Osteocyte (in vitro differentiated cells): Measurements from ENCODE around the gene FFAR2. TPM values are rescaled to one million over a fixed set of nuclear protein-coding genes. Genes with fewer than 3 reads are reported as not detected.

Experiments used
- DNase-seq: peaks from one replicate; pipeline ENCODE4 v3.0.0; 2021; ENCODE audit warnings: mixed read lengths; ENCODE audit not compliant: unreplicated experiment; ENCODE audit errors: extremely low spot score
- H3K27ac Mint-ChIP-seq: one replicate; pipeline ENCODE4 v1.8.0; 2021; ENCODE audit warnings: mild to moderate bottlenecking, mixed read lengths; ENCODE audit not compliant: unreplicated experiment
- H3K27me3 Mint-ChIP-seq: one replicate; pipeline ENCODE4 v1.8.0; 2021; ENCODE audit warnings: mixed read lengths; ENCODE audit not compliant: unreplicated experiment
- H3K36me3 Mint-ChIP-seq: one replicate; pipeline ENCODE4 v1.8.0; 2021; ENCODE audit warnings: mixed read lengths; ENCODE audit not compliant: unreplicated experiment
- H3K4me1 Mint-ChIP-seq: one replicate; pipeline ENCODE4 v1.8.0; 2021; ENCODE audit warnings: mixed read lengths; ENCODE audit not compliant: unreplicated experiment
- H3K4me3 Mint-ChIP-seq: one replicate; pipeline ENCODE4 v1.8.0; 2021; ENCODE audit warnings: mild to moderate bottlenecking, moderate library complexity, mixed read lengths; ENCODE audit not compliant: unreplicated experiment
- H3K9me3 Mint-ChIP-seq: one replicate; pipeline ENCODE4 v1.8.0; 2021; ENCODE audit warnings: mixed read lengths; ENCODE audit not compliant: unreplicated experiment
- CTCF ChIP-seq: fragments of 200-600 bp; sonication (generic); IDR thresholded peaks from 2 replicates; pipeline ENCODE4 v1.5.0; 2021; ENCODE audit warnings: antibody characterized with exemption, mild to moderate bottlenecking, moderate library complexity
- total RNA-seq: library from RNA; stranded (reverse); gene quantifications from 2 replicates; pipeline ENCODE4 v1.2.1, GENCODE V29; 2021

FFAR2 gene
- total RNA-seq, 1 donor from 2014 or later, result not detected

DNA sequence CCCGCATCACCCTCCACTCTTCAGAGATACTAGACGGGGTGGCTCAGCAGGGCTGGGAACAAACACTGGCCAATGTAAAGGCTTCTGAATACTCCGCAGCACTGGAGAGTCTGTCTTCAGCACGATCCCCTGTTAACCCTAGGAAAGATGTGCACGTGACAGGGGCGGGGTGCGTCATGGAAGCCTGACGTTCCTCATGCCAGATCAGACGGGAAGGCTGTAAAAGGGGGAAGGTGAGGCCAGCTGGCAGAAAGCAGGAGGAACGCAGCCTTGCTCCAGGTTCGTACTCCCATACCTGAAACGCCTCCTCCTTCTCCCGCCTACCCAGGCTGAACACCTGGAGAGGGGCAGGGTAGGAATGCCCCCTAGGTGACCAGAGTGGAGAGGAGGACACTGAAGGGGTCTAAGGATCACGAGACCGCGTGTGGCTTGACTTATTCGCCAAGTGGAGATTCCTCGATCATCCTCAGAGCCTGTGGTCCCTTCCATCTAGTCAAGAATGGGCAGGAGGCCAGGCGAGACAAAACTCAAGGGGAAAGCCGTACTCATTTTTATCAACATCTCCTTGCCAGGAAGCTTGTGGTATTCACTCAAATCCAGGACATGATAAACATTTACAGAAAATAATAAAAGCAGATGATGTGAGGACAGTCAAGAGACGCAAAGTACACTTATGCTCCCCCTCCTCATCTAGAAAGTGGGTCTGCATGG is 18.2 kb upstream of the FFAR2 start:
- no peaks in the 10 kb centered on the region for H3K27me3 Mint-ChIP-seq
- DNase-seq, result no peak
- H3K4me1 Mint-ChIP-seq, result no peaks in the 10 kb centered on the region
- no peak for TF ChIP-seq CTCF
- no peaks in the 10 kb centered on the region for H3K36me3 Mint-ChIP-seq
- H3K9me3 Mint-ChIP-seq, result peaks cover 9% of the 10 kb centered on the region
- no peak overlapping the region for H3K27ac Mint-ChIP-seq
- H3K4me3 Mint-ChIP-seq, result no peak overlapping the region

- H3K4me1 Mint-ChIP-seq, result no peaks in the 10 kb centered on the region
- DNase-seq, result no peak
- no peak overlapping the region for H3K27ac Mint-ChIP-seq
- no peaks in the 10 kb centered on the region for H3K36me3 Mint-ChIP-seq
- no peak for TF ChIP-seq CTCF
- peaks cover 9% of the 10 kb centered on the region for H3K9me3 Mint-ChIP-seq
- no peaks in the 10 kb centered on the region for H3K27me3 Mint-ChIP-seq
- H3K4me3 Mint-ChIP-seq, result no peak overlapping the region
Measured at GRCh38 chr19:35430409-35431144, 17.5 kb upstream of the FFAR2 start.

DNA sequence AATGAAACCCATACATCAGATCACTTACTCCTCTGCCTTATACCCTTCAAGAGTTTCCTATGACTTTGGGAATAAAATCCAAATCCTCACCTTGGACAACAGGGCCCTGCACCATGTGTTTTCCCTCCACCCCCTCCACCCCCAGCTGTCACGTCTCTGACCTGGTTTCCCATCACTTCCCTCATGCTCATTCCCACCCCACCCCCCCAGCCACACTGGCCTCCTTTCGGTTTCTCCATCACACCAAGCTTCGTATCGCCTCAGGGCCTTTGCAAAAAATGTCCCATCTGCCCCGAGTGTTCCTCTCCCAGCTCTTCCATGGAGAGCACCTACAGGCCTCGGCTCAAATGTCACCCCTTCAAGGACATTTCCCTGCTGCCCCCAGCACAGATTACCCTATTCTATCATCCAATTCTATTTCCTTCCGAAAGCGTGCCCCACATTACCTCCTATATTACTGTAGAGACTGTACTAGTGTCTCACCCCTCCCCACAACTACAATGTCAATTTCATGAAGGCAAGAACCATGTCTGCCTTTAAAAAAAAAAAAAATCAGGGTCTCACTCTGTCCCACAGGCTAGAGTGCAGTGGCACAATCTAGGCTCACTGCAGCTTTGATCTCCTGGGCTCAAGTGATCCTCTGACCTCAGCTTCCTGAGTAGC is 16.8 kb upstream of the FFAR2 start:
- Mint-ChIP-seq H3K4me1 (no peaks in the 10 kb centered on the region), H3K27ac (no peak overlapping the region), H3K36me3 (no peaks in the 10 kb centered on the region), H3K9me3 (peaks cover 9% of the 10 kb centered on the region), H3K4me3 (no peak overlapping the region), H3K27me3 (peaks cover 2% of the 10 kb centered on the region)
- TF ChIP-seq CTCF, result no peak
- DNase-seq, result no peak

DNA sequence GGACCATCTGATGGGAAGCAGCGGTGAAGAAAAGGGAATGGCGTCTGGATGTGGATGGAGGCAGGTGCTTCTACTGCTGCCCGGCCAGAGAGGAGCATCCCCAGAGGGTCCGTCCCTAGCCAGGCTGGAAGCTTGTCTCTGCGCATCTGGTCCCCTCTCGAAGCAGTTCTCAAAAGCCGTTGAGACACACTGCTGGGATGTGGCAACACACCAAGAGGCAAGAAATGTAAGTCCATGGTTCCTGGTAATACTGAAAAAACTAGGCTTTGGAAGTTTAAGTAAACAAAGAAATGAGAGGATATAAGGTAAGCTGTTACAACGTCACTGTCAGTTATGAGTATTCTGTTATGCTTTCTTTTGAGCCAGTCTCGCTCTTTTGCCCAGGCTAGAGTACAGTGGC is 15.1 kb upstream of the FFAR2 start:
- peaks cover 3% of the 10 kb centered on the region for H3K4me1 Mint-ChIP-seq
- no peak overlapping the region for H3K27ac Mint-ChIP-seq
- H3K36me3 Mint-ChIP-seq, result no peaks in the 10 kb centered on the region
- no peak overlapping the region for H3K4me3 Mint-ChIP-seq
- no peak for DNase-seq
- peaks cover 5% of the 10 kb centered on the region for H3K27me3 Mint-ChIP-seq
- TF ChIP-seq CTCF, result no peak
- H3K9me3 Mint-ChIP-seq, result peaks cover 9% of the 10 kb centered on the region

DNA sequence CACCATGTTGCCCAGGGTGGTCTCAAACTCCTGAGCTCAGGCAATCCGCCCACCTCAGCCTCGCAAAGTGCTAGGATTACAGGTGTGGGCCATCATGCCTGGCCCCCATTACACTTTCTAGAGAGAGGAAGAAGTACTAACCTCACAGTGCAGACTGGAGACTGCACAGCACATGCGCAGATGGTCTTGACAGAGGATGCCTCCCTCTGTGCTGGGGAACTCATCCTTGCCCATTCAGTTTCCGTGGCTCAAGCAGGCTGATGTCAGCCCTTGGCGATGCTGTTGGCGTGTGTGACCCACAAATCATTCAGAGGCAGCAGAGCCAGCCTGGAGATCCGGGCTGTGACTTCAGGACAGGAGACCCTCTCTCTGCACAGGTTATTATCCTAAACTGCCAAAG is 14.6 kb upstream of the FFAR2 start:
- no peaks in the 10 kb centered on the region for H3K36me3 Mint-ChIP-seq
- no peak overlapping the region for H3K27ac Mint-ChIP-seq
- peaks cover 5% of the 10 kb centered on the region for H3K27me3 Mint-ChIP-seq
- TF ChIP-seq CTCF, result no peak
- H3K4me1 Mint-ChIP-seq, result peaks cover 3% of the 10 kb centered on the region
- H3K9me3 Mint-ChIP-seq, result peaks cover 9% of the 10 kb centered on the region
- no peak overlapping the region for H3K4me3 Mint-ChIP-seq
- no peak for DNase-seq
